ENCODE measurements around the gene CCDC148.
"Not testable (repeated sequence)": the region's sequence is repeated elsewhere in the genome, so short reads cannot be mapped to it uniquely, and the experiment has no call there.

CCDC148 gene

DNA sequence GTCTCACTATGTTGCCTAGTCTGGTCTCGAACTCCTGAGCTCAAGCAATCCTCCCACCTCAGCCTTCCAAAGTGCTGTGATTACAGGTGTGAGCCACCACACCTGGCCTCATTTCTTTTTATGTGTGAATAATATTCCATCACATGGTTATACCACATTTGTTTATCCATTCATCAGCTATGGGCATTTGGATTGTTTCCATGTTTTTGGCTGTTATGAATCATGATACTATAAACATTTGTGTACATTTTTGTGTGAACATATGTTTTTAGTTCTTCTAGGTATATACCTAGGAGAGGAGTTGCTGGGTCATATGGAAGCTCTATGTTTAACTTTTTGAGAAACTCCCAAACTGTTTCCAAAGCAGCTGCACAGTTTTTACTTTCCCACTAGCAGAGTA is 24.6 kb upstream of the CCDC148 start:
- no peak for DNase-seq

DNA sequence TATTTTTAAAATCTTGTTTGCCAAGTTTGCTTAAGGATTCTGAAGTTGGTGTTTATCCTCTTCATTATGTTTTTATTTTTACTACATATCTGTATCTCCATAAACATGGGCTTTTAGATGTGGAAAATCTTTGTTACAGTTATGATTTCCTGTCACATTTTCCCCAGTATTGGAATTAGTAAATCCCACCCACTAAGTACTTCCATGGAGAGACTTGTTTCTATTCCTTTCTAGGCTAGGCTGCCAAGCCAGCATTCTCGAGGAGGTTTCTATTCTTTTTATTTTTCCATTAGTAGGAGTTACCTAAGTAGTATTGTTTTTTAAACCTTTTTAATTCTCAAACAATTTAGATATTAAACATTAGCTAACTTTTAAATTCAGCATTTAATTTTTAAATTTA is 22.3 kb upstream of the CCDC148 start:
- no peak for DNase-seq

DNA sequence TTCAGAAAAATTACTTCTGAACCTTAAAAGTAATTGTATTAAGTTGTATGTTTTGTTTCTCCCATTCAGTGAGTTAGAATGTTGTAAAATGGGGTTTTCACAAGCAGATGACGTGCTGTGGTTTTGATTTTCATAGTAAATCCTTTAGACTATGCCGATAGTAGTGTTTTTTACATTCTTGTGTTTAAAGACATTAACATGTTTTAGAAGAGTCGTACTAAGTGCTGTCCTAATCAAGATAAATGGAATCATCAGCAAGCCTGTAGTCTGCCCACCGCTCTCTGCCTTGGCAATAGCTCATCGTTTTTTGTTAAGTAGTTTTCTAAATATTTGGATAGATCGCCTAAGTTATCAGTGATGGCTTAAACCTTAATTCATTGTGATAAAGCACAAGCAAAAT is 21.7 kb upstream of the CCDC148 start:
- no peak for DNase-seq

DNA sequence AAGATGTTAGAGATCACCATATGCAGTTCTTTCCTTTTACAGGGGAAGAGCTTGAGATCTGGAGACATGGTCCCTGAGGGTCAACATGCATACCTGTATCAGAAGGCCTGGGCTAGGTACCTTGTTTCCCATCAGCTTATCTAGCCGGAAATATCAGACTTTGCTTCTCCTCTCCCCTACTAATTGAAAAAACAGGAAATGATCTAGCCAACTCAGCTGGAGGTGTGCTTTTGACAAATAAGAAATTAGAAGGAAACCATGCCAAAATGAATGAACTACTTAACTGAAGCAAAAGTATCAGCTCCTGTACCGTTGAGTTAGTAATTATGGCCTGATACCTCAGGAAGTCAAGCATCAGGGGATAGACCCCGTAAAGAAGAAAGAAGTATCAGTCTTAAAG is 20.6 kb upstream of the CCDC148 start:
- DNase-seq = no peak

DNA sequence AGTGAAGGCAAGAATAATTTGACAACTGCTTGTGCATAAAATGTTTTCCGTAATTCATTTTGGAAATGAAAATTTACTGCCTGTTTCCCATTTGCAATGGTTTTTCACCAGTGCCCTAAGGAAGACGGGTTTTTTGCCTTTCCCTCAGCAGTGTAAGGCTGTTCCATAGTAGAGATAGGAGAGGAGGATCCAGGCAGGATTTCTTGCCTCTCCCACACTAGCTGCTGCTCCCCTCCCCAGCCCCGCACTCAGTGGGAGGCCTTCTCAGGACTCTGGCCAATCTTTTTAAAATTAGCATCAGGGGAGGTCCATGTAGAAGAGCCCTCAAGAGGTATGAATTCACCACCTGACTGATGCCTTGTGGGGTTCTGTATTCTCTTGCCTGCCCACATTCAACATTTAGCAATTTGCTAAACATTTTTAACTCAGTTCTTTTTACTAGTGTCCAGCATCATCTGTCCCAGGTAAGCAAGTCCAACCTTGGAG is 18.0 kb upstream of the CCDC148 start:
- DNase-seq = not testable (repeated sequence)

DNA sequence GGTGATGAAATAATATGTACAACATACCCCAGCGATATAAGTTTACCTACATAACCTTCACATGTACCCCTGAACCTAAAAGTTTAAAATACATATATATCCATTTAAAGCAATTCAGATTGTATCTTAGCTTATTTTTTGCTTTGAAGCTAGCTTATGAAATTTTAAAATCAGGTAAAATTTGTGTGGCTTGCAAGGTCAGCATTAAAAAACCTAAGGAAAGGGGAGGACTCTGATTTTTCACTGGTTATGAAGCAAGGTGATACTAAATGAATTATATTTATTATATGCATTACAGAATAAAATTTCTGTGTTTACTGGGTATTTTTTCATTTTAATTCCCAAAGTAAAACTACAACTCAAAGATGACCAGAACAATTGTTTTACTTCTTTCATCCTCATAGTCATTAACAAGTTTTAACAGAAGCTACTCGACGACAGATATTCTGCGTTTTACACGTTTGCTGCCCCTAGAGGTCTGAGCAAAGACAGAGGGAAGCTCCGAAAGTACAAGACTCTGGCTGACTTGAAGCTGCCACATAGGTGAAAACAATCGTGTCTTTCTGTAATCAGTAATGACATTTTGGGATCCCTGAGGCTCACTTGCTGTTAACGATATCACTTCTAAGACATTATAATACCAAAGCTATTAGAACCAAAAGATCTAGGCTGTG is 17.3 kb upstream of the CCDC148 start:
- no peak for DNase-seq

DNA sequence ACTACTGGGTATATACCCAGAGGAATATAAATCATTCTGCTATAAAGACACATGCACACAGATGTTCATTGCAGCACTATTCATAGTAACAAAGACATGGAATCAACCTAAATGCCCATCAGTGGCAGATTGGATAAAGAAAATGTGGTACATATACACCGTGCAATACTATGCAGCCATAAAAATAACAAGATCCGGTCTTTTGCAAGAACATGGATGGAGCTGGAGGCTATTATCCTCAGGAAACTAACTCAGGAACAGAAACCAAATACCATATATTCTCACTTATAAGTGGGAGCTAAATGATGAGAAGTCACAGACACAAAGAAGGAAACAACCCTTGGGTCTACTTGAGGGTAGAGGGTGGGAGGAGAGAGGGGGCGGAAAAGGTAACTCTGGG is 16.7 kb upstream of the CCDC148 start:
- not testable (repeated sequence) for DNase-seq

DNA sequence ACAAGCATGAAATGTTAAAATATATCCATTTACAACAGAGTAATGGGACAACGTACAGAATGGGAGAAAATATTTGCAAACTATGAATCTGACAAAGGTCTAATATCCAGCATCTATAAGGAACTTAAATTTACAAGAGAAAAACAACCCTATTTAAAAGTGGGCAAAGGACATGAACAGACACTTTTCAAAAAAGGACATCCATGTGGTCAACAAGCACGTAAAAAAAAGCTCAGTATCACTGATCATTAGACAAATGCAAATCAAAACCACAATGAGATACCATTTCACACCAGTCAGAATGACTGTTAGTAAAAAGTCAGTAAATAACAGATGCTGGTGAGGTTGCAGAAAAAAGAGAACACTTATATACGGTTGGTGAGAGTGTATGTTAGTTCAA is 16.3 kb upstream of the CCDC148 start:
- DNase-seq = not testable (repeated sequence)

DNA sequence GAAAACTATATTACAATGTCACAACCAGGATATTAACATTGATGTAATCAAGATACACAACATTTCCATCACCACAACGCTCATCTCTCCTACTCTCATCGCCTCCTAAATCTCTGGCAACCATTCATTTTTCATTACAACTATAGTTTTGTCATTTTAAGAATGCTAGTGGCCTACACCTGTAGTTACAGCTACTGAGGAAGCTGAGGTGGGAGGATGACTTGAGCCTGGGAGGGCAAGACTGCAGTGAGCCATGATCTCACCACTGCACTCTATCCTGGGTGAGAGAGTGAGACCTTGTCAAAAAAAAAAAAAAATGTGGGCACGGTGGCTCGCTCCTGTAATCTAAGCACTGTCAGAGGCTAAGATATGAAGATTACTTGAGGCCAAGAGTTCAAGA is 10.7 kb upstream of the CCDC148 start:
- DNase-seq = no peak

DNA sequence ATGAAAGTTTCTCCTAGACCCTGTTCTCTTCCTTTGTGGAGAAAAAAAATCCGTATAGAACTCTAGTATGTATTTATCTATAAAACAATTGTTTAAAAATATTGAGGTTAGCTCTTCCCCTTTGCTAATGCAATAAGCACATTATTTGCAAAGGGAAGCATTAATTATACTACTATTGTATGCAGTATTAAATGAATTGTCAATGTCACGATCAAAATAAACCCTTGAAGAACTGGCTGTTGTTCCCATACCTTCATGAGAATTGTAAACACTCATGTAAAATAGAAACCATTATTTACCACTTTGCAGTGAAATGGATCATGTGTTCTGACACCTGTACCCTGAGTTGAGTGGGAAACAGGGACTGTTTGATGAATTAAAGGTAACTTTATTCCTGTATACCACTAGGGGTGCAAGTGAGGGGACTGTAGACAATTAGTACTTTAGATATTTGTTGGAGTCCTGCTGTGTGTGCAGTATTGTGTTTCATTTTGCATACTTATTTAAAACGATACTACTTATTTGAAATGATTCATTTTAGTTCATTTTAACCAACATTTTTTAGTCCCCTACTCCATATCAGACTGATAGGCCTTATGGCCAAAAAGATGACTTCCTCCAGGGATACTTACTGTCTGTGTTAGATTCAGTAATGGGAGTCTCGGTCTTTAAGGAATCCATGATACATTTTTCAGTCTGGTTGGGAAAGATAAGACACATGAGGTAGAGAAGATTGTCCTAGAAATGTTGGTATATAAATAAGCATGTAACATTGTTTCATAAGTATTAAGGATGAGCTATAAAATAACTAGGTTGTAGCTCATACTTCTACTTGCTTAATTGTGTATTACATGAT is 8.1 kb upstream of the CCDC148 start:
- no peak for DNase-seq

DNA sequence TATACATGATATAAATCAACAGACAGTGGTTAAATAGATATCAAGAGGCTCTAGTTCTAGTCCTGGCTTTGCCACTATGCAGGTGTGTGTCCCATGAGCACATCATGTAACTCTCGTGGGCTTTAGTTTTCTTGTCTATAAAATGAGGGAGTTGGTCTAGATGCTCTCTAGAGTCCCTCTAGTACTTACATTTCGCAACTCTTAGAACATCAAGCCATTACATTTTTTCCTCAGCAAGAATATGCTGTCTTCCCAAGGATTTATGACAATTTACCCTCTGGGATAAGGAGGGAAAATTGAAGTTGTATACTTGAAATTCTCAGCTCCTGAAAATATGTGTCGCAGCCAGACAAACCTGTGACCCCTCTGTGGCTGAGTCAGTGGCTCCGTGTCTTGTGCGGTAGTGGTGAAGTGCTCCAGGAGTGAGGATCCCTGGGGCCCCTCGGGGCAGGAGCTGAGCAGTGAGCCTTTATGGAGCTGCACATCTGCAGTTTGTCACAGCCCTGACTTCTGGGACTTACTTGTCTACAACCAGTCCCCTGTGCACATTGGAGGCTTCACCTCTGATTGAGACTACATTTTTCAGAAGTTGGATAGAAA is 7.0 kb upstream of the CCDC148 start:
- no peak for DNase-seq

DNA sequence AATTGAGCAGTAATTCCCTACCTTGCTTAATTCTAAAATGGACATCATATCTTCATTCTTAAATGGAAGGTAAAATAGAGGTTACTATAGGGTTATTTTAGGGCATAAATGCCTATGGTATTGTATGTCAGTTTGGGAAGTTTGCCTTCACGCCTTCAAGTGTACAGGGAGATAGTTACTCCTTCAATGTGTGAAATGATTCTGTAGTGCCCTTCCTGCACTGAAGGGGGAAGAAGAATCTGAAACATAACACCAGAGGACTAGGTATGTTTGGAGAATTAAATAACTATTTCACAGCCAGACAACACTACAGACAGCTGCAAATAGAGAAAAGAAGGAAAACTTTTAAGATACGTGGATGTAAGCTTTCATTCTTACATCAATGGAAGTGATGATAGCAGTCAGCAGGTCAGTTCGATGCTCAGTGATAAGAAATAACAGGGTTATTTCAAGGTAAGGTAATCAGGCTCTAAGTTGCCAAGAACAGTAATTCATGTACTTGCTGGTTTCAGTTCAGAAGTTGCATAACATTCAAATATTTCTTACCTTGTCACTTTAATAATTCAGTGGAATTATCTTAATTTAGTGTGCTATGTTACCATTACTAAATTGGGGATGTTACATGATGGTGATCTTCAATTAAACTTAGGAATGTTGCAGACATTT is 4.2 kb upstream of the CCDC148 start:
- DNase-seq = no peak

DNA sequence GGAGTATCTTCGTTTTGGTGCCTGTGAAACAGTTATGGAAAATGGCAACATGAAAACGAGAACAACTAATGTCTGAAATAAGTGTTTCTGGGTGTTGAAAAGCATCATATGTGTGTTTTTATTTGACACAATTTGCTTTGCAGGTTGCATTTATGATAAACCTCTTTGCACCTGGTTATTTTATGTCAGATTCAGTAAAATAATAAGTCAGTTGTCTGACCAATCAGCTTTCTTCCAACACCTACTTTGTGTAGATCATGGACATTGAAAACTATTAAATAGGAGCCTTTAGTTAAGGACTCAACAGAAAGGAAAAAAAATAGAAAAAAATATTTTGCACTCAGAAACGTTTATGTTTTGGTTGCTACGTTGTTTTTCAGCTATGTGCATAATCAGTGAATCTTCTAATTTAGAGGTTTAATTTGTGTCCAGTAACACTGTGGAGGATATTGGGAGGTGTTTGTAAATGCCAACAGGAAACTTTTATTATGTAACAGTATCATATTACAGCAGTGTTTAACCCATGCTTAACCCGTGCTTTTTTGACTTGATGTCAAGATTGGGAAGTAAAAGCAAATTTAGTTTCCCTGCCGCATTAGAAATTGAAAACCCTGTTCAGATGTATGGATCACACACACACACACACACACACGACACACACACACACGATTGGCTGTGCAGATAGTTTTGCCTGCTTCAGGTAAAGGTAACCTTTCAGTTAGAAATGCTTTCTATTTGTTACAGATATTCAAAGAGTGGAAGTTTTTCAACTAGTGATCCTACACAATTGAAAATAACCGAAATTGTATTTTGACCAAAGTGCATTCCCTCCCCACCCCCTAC is 2.8 kb upstream of the CCDC148 start:
- no peak for DNase-seq

DNA sequence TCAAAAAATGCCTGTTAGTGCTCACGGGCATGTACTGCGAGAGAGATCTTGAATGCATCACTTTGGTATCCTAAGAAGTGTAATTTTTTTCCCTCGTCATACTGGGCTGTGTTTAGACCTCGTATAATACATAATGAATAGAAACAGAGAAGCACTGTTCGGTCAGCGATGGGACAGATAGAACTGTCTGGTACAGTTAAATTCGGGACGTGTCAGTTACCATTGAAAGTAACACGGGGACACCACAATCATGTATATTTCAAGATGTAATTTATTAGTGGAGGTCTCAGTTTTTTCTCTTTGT is 2.0 kb upstream of the CCDC148 start:
- no peak for DNase-seq

DNA sequence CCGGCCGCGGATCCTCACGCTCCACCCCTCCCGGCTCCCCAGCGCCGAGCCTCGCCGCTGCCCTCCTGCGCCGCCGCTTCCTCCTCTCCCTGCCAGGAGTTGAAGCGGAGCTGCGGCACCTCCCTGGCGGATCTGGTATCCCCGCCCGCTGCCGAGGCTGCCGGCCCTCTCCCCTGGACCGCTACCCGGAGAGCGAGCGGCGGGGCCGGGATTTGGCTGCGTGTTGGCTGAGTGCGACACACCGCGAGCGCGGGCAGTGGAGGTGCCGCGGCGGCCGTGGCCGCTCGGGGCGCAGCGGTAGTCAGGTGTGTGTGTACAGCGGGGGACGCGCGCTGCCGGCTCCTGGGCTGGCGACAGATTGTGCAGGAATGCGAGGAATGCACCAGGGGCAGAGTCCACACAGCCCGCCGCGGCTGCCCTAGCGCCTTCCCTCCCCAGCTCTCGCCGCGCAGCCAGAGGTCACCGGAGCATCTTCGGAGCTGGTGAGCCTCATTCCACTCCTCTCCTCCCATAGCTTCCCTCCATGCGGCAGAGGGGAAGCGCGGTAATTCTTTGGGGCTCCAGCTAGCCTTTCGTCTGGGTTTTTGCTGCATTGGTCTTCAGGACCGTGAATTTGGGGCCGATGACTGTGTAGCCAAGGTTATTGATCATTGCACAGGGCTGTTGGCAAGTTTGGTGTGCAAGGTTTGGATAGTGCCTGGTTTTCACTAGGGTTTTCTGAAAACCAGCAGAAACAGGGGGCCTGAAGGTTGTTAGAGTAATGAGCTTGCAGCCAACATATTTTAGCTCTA is 1.5 kb upstream of the CCDC148 start:
- no peak for DNase-seq

DNA sequence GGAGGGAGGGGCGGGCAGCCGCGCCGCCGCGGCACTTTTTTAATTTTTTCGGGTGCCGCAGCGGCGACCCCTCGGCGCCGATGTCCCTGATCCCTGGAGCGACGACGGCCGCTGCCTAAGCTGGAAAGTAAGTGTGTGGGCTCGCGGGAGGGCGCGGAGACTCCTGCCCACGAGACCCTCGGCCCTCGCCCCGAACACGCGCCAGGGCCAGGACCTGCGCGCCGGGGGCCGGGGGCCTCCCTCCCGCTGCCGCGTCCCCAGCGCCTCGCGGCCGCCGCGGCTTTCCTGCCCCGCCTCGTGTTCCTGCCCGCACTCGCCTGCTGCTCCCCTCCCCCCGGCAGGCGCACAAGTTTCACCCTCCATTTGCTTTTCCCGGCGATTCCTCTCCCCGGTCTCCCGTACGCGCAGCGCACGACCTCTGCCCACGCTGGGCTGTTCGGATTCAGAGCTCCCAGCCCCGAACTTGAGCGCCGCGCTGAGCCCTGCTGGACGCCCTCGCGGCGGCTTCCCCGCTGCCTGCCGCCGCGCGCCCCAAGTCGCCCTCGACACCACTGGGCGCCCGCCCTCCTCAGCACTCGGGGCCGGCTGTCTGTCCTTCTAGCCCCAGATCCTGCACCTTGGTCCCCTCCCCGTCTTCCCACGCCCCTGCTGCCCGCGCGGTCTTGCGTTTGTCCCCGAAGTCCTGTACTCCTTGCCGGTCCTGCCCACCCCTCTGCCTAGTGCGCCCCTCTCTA is 706 bp upstream of the CCDC148 start:
- DNase-seq = peak; percentile 74 to 78

DNA sequence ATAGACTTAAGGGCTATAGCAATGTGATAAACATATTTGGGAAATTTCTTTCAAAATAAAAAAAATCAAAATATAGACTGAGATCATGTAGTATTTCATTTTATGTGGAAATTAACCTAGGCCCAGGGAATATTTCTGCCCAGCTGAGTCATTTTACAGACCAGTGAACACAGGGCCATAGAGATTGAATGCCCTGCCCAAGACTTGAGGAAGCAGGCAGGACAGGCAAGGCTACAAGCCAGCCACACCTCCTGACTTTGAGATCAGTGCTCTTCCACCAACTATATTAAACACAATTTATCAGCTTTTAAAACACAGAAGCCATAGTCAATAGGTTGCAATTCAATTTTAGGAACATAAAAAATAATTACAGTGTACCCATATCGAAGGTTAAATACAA is 12.9 kb downstream of the CCDC148 start:
- no peak for DNase-seq

DNA sequence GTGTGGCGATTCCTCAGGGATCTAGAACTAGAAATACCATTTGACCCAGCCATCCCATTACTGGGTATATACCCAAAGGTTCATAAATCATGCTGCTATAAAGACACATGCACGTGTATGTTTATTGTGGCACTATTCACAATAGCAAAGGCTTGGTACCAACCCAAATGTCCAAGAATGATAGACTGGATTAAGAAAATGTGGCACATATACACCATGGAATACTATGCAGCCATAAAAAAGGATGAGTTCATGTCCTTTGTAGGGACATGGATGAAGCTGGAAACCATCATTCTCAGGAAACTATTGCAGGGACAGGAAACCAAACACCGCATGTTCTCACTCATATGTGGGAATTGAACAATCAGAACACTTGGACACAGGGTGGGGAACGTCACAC is 17.5 kb downstream of the CCDC148 start:
- not testable (repeated sequence) for DNase-seq

DNA sequence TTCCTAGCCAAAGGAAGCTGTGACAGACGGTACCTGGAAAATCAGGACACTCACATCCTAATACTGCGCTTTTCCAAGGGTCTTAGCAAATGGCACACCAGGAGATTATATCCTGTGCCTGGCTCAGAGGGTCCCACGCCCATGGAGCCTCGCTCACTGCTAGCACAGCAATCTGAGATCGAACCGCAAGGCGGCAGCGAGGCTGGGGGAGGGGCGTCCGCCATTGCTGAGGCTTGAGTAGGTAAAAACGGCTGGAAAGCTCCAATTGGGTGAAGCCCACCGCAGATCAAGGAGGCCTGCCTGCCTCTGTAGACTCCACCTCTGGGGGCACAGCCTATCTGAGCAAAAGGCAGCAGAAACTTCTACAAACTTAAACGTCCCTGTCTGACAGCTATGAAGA is 22.8 kb downstream of the CCDC148 start:
- DNase-seq = not testable (repeated sequence)

DNA sequence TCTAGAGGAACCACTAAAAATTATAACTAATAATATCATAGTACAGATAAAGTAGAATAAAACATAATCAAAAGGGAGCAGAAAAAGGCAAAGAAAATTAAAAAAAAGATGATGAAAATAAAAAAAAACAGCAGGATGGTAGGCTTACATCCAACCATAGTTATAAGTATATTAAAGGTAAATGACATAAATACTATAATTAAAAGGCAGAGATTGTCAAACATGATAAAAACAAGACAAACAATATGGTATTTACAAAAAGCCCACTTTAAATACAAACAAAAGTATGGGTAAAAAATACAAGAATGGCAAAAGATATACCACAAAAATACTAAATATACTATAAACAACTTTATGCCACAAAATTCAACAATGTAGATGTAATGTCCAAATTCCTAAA is 24.4 kb downstream of the CCDC148 start:
- DNase-seq = no peak

DNA sequence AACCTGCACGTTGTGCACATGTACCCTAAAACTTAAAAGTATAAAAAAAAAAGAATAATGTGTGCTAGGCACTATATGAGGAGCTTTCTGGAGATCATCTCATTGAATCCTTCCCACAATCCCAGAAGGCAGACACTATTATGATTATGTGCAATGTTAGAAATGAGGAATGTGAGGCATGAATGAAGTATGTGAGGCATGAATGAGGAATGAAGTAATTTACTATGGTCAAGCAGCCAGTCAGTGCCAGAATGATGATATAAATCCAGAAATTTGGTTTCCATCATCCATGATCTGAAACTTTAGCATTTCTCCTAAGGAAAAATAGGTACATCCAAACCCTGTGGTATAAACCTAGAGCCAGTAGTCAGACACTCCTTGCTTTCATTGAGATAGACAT is 42.0 kb downstream of the CCDC148 start:
- no peak for DNase-seq

Measured in activated T-cell treated with anti-CD3 and anti-CD28 coated beads, Interleukin-2, amount 50 U/mL, for 48 hours (primary cell).